Sciatic nerve (tissue), 2 donors: ENCODE measurements around the gene TMEM139. TPM values are rescaled to one million over a fixed set of nuclear protein-coding genes. Genes with fewer than 3 reads are reported as not detected.

Experiments used
- ATAC-seq: fragments of 200-7000 bp; cut with Tn5 transposase; one replicate; pipeline ENCODE4 v1.9.1; 2020; ENCODE audit warnings: mild to moderate bottlenecking, moderate library complexity
- DNase-seq: peaks from one replicate; pipeline ENCODE4 v3.0.0-alpha.2; 2020; ENCODE audit warnings: low spot score
- intact Hi-C: fragments of 100-400 bp; cut with DNase I; formaldehyde crosslinking; loops from one replicate; pipeline ENCODE4 v1.14.2; 2022
- total RNA-seq: library from RNA; stranded (reverse); fragmentation: NEBNext Ultra II Directional; extraction: Animal tissue kit (Norgen Biotek cat#: 25700); gene quantifications from one replicate; pipeline ENCODE4 v1.2.1, GENCODE V29; 2021
- donor health status: DM: no; HTN: no; CAD: no.
- donor health status: DM: no; HTN: no; CAD: no.

TMEM139 gene
- 10.9 TPM for total RNA-seq

DNA sequence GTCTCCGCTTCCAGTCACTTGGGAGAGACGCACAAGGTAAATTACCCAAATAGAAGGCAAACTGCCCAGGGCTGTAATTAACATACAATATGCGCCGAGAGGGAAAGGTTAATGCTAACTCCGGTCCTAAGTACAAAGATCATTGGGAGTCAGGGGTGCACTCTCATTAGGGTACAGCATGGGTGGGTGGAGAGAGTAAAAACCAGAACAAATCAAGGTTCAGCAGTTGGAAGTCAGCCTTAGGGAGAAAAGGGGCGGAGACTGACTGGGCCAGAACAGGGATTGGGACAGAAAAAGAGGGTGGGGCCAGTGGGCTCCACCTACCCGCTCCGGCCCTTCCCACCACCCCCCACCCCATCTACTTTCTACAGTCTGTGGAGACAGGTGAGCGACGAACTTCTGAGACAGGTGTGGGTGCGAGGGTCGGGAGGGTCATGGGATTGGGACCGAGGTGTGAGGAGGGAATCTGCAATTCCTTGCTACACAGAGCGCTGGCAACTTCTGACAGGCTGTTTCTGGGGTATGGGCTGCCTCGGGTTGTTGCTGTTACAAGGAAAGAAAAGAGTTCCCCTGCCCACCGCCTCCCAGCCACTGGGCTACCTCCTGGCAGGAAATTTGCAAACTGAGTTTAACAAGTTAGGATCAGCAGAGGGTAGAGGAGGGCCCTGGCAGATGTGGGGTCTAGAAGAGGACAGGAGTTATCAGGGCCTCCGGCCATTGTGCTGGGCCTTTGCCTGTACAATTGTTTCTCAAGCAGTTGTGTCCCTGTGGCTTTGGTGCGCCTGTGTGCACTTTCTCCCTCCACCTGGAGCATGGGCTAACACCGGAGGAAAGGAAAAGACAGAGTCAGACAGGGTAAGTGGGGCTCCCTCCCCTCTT is at the start of gene TMEM139:
Gene TMEM139, plus strand, starts transcription at position 368 of the 879 bp plus-strand sequence. CDS start 1,000 bp downstream, outside the sequence.
- intact Hi-C loops = no loop called here
- ATAC-seq (no peak), DNase-seq (no peak)

DNA sequence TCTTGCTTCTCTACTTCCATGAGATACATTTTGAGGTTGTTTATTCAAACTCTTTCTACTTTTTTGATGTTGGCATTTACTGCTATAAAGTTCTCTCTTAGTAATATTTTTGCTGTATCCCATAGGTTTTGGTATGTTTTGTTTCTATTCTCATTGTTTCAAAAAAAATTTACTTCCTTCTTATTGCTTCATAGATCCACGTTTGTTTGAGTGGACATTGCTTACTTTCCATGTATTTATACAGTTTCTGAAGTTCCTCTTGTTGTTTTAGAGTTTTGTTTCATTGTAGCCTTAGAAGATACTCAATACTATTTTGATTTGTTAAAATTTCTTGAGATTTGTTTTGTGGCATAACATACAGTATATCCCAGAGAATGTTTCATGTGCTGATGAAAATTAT is 49.2 kb upstream of the TMEM139 start:
- no peak for ATAC-seq

DNA sequence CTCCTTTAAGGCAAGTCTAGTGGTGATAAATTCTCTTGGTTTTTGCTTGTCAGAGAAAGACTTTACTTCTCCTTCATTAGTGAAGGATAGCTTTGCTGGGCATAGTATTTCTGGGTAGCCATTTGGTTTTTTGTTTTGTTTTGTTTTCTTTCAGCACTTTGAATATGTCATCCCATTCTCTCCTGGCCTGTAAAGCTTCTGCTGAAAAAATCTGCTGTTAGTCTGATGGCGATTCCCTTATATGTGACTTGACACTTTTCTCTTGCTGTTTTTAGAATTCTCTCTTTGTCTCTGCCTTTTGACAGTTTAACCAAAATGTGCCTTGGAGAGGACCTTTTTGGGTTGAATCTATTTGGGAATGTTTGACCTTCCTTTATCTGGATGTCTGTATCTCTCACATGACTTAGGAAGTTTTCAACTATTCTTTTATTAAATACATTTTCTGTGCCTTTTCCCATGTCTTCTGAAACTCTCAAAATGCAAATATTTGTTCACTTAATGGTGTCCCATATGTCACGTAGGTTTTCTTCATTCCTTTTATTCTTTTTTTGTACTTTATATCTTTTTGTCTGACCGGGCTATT is 48.3 kb upstream of the TMEM139 start:
- ATAC-seq (no peak), DNase-seq (no peak)
- intact Hi-C loops = no loop called here

More for the DNA sequence above, 49.2 kb upstream of the TMEM139 start:
- DNase-seq = no peak
- intact Hi-C loops = no loop called here

DNA sequence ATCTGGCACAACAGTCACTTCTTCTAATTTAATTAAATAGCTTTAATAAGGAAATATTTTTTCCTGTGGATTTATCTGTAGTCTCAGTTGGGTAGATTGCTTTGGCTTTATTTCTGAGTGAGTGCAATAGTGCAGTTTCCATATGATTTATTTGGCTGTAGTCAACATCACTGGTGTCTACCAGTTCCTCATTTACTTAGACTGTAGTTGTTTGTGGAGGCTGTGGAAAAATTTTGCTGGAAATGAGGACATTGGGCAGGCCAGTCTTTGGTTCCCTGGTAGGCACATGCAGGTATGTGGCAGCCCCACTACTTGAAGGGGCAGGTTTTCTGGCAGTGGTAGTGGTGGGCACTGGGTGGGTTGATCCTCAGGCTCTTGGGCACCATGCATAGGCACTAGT is 47.4 kb upstream of the TMEM139 start:
- intact Hi-C loops = no loop called here

DNA sequence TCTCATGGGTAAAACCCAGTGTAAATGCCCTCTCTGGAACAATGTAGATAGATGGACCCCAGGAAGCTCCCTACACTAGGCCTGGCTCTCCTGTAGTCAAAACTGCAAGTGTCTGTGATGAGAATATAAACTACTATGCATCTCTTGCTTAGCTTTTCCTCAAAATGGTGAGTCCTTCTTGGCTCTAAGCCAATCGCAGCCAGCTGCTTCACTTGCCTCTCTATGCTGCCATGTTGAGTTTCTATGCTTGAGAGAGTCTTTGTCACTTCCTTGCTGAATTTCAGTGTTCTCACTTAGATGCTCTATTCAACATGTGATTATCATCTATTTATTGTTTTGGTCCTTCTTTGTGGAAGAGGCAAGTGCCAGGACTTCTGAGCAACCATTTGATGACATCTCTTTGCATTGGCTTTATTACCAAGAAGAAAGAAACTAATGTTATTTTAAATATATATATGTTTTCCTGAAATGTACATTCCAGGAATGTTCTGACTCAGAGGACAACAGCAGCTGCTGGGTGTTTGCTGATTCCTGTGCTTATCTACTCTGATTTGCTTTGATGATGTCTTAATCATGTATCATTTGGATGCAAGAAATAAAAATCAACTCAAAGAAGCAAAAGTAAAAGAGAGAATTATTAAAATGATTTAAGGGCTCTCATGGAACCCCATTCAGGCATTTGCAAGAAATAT is 46.3 kb upstream of the TMEM139 start:
- DNase-seq = no peak
- no peak for ATAC-seq
- intact Hi-C loops = no loop called here

More for the DNA sequence above, 47.4 kb upstream of the TMEM139 start:
- no peak for ATAC-seq
- no peak for DNase-seq

DNA sequence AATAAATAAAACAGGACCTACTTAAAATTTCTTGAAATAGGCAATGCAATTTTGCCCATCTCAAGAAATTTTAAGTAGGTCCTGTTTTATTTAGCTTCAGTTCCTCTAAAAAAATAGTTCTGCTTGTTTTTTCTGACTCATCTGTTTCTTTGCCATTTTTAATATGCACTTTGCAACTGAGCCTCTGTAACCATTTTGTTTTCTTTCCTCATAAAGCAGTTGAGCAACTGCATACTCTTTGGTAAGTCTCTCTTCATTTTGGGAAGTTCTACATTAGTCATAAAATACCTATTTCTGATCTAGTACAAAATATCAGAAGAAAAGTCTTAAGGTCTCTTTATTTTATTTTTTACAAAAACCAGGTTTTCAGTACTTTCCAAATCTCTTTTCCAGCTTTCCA is 44.9 kb upstream of the TMEM139 start:
- DNase-seq (no peak), ATAC-seq (peak; percentile 64)
- intact Hi-C loops = loop anchor here (10.0 kb wide), 2 partner anchors 65 to 175 kb away; no protein-coding TSS in a partner anchor

DNA sequence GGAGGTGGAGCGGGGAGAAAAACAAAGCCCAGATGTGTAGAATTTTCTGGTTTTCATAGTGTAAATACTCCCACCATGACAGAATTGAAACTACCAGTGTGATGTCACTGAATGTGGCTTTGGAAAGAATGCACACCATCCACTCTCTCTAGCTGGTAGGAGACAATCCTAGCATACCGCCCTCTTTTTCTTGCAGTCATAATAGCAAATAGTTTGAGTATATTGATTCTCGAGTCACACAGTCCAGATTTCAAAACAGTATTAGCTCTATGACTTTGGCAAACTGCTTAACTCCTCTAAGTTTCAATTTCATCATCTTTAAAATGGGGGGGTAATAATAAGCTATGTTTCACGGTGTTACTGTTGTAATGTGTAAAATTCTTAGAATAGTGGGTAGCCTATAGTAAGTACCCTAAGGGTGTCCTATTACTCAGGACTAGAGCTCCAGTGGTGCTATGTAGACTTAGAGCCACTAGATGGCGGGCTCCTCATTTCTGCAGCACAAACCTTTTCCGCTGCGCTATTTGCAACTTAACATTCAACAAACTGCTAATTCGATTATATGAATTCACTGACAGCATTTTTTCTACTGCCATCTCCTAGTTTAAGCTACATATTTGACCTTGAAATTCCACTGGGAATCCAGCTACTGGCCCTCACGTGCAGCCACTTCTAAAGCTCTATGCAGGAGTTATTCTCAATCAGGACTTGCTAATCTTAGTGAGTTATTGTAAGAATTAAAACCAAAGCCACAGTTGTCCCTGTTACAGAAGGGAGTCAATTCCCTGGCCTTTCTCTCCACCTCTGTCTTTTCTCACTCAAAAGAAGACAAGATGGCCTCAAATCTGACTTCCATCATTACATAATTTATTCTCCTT is 44.2 kb upstream of the TMEM139 start:
- ATAC-seq = peak; percentile 92
- intact Hi-C loops = loop anchor here (10.0 kb wide), 2 partner anchors 64 to 174 kb away; no protein-coding TSS in a partner anchor
- peak; percentile 82 for DNase-seq

DNA sequence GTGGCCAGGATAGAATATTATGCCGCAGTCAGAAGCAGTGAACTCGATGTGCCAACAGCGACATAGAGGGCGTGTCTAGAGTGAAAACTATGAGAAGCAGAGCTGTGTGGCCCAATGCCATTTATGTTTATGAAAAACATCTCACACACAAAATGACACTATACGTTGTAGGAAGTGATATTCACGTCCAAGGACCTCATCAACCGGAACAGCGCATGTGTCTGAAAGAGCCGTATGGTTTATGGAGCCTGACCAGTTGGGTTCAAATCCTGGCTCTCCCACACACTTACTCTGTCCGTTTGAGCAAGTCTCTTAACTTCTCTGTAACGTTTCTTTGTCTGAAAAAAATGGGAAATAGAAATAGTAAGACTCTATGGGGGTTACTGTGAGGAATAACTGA is 42.5 kb upstream of the TMEM139 start:
- no peak for ATAC-seq
- no peak for DNase-seq
- intact Hi-C loops = loop anchor here (10.0 kb wide), 2 partner anchors 62 to 172 kb away; no protein-coding TSS in a partner anchor

DNA sequence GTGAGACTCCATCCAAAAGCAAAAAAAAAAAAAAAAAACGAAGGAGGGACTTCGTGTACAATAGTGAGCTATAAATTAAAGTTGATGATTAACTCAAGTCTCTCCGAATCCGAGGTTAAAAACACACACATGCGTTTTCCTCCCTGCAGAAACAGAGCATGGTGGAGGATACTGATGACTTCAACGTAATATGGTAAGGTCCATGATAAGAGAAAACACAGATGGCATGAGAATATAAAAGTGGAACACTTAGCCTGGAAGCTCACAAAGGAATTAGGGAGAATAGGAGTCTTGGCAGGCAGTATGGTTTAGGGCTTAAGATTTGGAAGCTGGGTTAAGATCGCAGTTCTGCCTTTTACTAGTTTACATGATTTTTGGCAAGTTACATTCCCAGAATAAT is 41.6 kb upstream of the TMEM139 start:
- no peak for ATAC-seq
- DNase-seq = no peak
- intact Hi-C loops = loop anchor here (10.0 kb wide), 2 partner anchors 62 to 172 kb away; no protein-coding TSS in a partner anchor

DNA sequence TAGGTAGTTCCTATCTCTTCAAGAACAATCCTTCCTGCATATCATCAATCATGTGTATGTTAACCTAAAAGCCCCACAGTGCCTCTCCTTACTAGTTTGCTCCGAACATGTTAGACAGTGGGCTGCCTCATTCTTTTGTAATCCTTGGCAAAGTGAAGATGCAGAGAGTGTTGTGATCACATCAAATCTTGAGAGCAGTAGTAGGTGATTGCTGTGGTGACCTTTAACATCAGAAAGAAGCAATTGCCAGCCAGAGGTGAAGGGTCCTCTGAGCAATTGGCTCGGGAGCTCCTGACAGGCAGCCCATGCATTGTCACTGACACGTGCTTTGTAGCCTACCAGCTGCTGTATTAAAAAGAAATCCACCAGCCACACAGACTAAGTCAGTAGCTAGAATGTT is 41.1 kb upstream of the TMEM139 start:
- no peak for ATAC-seq
- intact Hi-C loops = loop anchor here (10.0 kb wide), 2 partner anchors 61 to 171 kb away; no protein-coding TSS in a partner anchor
- no peak for DNase-seq

DNA sequence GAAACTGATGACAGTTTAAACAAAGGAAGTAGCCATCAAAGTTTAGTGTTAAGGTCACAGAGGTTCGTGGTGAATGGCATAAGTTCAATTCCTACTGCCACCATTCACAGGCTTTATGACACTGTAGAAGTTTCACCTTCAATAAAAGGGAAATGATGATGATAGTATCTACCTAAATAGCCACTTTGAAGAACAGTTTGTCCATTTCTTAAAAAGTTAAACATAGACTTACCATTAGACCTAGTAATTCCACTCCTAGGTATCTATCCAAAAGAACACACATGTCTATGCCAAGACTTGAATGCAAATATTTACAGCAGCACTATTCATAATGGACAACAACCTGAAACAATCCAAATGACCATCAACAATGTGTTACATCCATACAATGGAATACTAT is 40.4 kb upstream of the TMEM139 start:
- ATAC-seq (no peak), DNase-seq (no peak)
- intact Hi-C loops = loop anchor here (10.0 kb wide), 2 partner anchors 60 to 170 kb away; no protein-coding TSS in a partner anchor

DNA sequence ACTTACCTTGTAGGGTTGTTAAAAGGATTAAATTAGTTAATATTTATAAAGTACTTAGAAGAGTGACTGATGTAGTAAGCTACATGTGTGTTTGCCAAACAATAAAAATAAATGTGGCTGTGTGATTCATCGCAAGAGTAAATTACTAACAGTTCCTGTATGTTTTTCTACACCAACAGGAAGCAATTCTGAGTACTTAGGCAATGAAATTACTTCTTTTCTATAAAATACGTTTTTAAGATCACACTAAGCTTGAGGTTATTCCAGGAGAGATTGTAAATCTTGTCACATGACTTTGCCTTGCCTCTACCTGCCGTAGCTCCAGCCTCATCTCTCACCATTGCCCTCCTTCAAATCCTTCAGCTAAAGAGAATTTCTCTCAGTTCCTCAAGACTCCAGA is 39.6 kb upstream of the TMEM139 start:
- DNase-seq = no peak
- intact Hi-C loops = loop anchor here (10.0 kb wide), 2 partner anchors 60 to 170 kb away; no protein-coding TSS in a partner anchor
- ATAC-seq = no peak

DNA sequence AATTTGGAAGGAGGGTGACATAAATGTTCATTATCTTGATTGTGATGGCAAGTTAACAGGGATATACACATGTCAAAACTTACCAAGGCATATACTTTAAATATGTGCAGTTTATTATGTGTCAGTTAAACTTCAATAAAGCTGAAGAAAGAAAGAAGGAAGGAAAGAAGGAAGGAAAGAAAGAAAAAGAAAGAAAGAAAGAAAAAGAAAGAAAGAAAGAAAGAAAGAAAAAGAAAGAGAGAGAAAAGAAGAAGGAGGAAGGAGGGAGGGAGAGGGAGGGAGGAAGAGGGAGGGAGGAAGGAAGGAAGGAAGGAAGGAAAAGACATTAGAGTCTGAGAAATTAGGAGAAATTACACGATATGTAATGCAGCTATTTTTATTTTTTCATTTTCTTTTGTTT is 37.4 kb upstream of the TMEM139 start:
- DNase-seq (no peak), ATAC-seq (no peak)
- intact Hi-C loops = loop anchor here (10.0 kb wide), 2 partner anchors 57 to 167 kb away; no protein-coding TSS in a partner anchor

DNA sequence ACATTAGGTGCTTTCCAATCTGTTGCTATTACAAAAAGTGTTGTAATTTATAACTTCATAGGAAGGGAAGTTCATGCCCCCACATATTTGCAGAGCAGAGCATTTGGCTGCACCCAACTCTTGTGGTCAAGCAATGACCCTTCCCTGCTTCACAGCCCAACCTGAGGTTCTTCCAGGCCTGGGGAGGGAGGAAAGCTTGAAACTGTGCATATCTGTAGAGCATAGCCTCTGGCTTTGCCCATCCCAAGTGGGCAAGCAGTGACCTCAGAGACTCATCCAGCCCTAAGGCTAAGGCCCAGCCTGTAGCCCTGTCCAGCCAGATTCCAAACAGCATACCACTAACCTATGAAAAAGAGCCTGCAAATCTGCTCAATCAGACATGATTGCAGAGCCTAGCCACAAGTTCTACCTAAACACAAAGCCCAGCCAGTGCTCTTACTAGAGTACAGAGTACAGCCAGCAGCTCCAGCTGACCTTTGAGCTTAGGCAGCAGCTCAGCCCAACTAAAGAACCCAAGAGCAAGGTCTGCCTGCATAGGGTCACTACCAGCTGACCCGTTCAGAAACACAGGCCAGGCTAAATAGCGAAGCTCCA is 35.9 kb upstream of the TMEM139 start:
- intact Hi-C loops = loop anchor here (10.0 kb wide), 2 partner anchors 56 to 166 kb away; no protein-coding TSS in a partner anchor
- ATAC-seq (peak; percentile 86), DNase-seq (no peak)

DNA sequence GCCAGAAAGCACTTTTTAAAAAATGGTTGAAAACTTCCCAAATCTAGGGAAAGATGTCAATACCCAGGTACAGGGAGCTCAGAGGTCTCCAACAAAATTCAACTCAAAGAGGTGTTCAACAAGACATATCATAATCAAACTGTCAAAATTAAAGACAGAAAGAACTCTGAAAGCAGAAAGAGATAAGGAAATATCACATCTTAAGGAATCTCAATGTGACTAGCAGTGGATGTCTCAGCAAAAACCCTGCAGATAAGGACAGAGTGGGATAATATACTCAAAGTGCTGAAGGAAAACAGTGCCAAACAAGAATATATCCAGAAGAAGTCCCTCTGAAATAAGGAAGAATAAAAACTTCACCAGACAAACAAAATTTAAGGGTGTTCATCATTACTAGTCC is 34.6 kb upstream of the TMEM139 start:
- intact Hi-C loops = no loop called here
- ATAC-seq = no peak
- DNase-seq = no peak

DNA sequence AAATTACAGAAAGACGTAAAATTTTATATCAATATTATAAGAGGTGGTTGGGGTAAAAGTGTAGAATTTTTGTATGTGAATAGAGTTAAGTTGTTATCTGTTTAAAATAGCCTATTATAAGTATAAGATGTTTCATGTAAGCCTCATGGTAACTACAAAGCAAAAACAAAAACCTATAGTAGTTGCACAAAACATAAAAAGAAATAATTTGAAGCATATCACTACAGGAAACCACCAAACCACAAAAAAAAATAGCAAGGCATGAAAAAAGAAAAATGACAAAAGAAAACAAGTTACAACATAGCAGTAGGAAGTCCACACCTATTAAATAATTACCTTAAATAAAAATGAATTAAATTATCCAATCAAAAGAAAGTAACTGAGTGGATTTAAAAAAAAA is 33.9 kb upstream of the TMEM139 start:
- DNase-seq (no peak), ATAC-seq (no peak)
- intact Hi-C loops = no loop called here

DNA sequence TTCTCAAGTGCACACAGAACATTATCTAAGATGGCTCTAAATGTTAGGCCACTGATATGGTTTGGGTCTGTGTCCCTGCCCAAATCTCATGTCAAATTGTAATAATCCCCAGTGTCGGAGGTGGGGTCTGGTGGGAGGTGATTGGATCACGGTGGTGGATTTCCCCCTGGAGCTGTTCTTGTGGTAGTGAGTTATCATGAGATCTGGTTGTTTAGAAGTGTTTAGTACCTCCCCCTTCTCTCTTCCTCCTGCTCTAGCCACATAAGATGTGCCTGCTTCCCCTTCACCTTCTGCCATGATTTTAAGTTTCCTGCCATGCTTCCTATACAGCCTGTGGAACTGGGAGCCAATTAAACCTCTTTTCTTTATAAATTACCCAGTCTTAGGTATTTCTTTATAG is 32.8 kb upstream of the TMEM139 start:
- intact Hi-C loops = no loop called here
- DNase-seq (no peak), ATAC-seq (no peak)

DNA sequence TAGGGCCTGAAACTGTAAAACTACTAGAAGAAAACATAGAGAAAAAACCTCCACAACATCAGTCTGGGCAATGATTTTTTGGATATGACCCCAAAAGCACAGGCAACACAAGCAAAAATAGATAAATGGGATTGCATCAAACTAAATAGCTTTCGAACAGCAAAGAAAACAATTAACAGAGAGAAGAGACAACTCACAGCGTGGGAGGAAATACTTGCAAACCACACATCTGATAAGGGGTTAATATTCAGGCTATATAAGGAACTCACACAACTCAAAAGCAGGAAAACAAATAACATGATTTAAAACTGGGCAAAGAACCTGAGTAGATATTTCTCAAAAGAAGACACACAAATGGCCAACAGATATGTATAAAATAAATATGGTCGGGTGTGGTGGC is 29.2 kb upstream of the TMEM139 start:
- no peak for DNase-seq
- no peak for ATAC-seq
- intact Hi-C loops = no loop called here
